GM18520 (cell line): ENCODE data around the gene THAP5.
"Not testable (repeated sequence)": the region's sequence is repeated elsewhere in the genome, so short reads cannot be mapped to it uniquely, and the experiment has no call there.

ENCODE experiments used
- ATAC-seq: cut with Tn5 transposase; IDR thresholded peaks from one replicate; pipeline ENCODE4 v1.9.1; 2021; ENCODE audit not compliant: unreplicated experiment

Gene THAP5

DNA sequence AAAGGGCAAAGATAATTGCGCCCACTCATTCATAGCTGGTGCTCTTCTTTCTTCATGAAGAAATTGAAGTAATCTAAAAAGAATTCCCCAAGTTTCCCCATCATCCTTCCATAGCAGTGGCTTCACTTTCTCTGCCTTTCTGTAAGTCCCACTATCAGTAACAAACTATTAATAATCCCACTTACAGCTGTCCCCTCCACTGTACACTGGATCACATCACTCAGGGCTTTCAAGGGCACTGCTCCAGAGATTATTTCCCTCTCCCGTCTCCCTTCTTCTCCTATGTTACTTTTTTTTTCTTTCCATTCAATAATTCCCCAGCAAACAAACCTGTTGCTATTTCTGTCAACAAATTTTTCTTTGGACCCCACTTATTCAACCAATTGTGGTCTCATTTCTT, 16.3 kb upstream of the THAP5 start:
- ATAC-seq = no peak

DNA sequence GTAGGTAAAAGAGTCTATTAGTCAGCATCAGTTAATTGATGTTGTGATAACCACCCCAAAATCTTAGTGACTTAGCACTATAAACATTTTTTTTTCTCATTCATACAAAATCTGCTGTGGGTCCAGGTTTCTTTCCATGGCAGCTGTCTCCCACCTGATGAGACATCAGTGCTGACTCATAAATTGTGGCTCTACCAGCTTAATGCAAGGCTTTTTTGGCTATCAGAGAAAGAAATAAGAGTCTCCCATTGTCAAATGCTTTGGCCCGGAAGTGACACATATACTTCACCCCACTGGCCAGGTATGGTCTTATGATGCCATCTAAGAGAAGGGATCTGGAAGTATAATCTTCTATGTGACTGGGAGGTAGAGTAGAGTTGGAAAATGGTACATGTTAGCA, 14.7 kb upstream of the THAP5 start:
- no peak for ATAC-seq

DNA sequence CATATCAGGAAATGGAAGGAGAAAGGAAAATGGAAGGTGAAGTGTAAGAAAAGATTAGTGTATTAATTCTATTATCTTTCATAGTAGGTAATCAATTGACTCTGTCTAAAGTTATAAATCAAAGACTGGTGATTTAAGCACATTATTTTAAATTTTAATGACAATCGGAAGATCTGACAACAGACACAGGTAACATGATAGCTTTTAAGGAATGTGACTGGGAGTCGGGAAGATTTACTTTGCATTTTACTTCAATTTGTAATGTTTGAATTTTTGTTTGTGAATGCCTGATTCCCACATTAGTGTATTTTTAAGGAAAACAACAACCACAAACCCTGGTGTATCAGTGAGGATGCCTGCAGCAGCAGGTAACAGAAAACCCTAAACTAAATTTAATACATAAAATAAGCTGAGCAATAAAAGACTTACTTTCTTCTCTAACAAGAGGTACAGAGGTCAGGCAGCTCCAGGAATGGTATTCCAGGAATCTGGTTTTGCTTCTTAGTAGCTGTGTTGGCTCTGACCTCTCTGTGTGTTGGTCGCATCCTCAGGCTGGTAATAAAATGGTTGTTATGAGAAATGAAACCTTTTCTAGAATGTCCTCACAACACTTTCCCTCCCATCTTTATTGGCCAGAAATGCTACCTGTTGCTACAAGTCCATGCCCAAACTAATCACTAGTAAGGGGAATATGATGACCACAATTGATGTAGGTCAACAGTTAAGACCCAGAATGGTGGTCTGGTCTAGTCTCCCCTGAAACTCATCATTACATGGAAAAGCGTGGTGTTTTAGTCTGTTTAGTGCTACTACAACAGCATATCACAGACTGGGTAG, 12.4 kb upstream of the THAP5 start:
- no peak for ATAC-seq

DNA sequence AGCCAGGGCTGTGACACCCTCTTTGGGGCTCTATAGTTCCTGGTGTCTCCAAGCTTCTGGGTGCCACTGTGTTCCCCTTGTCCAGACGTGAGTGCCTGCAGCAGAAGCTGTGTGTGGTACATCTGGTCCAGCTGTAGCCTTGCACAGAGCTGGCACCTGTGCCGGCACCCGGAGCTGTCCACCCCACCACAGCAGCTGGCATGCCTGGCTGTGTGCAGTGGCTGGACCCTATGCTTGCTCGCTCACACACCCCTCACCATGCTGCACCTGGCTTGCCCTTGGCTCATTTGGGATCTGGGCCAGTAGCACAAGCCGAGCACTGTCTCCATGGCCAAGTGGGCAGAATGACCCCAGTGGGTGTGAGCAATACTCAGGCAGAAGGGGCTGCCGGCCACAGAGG, 10.8 kb upstream of the THAP5 start:
- no peak for ATAC-seq

DNA sequence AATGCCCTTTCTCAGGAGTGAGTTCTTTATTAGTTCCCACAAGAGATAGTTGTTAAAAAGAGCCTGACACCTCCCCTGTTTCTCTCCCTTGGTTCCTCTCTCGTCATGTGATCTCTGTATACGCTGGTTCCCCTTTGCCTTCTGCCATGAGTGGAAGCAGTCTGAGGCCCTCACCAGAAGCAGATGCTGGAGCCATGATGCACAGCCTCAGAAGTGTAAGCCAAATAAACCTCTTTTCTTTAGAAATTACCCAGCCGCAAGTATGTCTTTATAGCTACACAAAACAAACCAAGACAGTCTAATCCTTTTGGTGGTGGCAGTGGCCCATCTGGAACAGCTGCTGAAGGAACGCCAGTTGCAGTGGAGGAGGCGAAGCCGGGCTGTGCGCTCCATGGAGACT, 9.4 kb upstream of the THAP5 start:
- ATAC-seq = no peak

DNA sequence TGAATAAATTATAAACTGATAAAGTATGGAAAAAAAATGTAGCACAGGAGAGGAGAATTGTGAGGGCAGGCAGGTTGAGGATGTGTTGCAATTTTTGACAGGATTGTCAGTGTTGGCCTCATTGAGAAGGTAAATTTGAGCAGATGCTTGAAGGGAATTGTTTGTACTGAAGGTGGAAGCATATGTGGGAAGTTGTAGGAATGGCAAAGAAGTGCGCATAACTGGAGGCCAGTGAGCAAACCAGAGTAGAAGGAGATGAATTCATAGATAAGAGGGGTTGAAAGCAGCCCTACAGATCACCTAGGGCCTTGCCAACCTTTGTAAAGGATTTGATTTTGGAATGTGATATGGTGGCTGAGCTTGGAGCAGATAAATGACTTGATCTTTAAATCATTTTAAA, 6.6 kb upstream of the THAP5 start:
- ATAC-seq = no peak

DNA sequence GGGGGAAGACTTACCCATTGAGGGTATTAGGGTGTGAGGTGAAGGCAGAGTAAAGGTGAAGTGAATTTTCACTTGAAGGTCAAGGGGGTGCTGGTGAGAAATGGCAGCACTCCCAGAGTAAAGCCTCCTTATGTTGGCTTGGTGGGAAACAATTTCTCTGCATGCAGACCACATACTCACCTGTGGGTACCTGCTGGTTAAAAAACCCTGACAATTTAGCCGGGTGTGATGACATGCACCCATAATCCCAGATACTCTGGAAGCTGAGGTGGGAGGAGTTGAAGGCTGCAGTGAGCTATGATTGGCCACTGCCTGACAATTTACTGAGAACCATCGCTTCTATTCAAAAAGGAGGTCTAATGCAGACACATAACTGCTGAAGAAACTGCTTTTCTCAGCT, 5.7 kb upstream of the THAP5 start:
- ATAC-seq = no peak

DNA sequence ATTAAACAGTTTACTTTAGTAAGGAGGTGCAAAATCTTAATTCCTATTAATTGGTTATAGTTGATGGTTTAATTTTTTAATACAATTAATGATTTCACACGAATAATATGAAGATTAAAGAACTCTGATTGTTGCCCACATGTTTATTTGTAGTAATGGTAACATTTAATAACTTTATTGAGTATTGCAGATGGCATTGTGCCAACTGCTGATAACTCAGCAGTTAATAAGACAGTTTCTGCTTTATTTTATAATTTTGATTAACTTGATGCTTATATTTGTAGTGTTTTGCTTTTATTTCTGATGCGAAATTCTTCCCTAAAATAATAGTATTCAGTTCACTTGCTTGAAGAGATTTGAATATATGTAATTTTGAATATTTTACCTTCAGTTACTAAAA, 3.0 kb upstream of the THAP5 start:
- no peak for ATAC-seq

DNA sequence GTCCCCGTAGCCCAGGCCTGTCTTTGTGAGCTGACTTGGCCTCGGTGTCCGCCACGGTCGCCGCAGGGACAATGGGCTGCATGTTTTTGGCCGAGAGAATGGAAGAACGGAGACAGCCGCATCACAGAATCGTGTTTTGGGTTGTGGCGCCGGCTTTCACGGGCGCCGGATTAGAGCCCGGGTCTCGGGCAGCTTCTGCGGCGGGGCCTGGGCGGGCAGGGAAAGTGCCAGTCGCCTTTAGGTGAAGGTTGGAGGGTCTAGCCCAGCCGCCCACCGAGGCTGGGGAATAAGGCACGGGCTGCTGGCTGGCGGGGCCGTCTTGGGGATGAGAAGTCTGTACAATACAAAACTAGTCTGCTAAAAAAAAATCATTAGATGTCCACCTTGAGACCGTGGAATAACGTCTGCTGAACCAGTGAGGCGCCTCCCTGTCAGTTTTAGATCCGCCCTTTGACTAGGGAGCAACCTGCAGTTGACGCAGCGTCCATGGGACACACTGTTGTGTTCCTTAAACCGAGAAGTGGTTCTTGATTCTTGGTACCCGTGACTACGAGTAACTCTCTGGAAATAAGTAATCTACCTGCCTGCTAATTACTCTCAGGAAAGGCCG, 745 bp upstream of the THAP5 start:
- ATAC-seq = no peak

DNA sequence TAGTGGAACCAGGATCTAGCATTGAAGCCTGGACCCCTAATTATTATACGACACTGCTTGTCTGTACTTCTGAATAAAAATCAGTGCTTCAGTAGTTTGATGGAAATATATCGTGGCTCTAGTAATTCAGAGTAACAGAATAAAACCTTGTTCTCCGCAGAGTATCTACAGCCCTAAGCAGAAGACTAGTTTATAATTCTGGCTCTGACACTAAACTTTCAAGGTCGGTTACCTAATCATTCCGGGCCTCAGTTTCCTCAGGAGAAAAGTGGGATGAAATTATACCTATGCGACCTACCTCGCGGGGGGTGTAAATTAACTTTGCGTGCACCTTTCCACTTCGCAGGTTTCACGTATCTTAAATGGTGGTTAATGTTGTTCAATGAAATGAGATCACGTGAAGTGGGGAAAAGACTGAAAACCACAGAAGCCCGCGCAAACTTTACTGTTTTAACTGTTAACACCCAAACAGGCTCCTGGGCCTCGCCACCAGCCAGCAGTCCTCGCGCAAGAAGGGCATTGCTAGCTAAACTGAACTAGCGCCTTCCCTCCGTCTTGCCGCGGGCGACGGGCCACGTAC, 615 bp downstream of the THAP5 start:
- ATAC-seq = no peak

DNA sequence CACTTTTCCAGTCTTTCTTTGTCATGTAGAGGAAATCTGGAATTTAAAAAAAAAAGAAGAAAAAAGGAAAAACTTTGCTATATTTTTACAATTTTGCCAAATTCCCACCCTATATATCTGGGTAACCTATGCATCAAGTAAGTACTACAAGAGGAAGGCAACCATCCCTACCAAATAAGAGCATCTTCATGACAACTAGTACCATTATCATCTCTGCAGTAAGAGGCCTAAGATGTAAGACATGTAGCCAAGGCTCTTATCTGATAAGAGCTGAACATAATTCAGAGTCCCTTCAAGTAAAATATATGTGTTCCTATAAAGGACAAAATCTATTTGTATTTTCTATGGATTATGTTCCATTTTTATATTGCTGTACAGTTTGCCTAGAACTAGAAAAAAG, 3.5 kb downstream of the THAP5 start:
- no peak for ATAC-seq

DNA sequence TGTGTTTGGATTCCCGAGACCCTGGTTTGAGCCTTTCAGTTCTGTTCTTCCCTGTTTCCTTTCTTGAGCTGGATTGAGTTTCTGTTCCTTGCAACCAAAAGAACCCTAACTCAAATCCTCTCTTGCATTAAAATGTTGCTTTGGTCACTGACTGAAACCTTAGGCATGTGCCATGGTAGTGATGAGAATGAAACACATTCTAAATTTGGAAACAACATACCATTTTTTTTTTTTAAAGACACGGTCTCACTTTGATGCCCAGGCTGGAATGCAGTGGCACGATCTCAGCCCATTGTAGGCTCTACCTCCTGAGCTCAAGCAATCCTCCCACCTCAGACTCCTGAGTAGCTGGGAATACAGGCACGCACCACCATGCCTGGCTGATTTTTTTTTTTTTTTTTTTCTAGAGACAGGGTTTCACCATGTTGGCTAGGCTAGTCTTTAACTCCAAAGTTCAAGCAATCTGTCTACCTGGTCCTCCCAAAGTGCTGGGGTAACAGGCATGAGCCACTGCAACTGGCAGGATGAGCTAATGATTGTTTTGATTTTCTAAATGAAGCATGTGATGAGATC, 8.4 kb downstream of the THAP5 start:
- no peak for ATAC-seq

DNA sequence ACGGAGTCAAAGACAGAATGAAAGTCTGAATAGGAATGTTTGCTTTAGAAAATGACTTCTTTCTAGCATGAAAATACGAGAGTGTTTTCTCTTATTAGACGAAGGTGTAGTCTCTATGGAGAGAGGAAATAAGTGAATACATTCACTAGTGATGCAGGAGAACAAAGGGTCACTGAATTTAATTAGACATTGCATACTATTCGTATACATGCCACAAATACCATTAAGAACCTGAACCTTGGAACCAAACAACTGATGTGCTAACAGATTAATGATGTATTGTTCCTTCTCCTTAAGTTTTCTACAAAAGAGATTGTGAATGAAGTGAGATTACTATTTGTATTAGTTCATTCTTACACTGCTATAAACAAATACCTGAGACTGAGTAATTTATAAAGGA, 10.3 kb downstream of the THAP5 start:
- ATAC-seq = no peak

DNA sequence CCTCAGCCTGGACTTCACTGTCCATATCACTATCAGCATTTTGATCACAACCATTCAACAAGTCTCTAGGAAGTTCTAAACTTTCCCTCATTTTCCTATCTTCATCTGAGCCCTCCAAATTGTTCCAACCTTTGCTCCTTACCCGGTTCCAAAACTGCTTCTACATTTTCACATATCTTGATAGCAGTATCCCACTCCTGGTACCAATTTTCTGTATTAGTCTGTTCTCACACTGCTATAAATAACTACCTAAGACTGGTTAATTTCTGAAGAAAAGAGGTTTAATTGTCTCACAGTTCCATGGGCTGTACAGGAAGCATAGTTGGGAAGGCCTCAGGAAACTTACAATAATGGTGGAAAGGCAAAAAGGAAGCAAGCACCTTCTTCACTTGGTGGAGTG, 11.9 kb downstream of the THAP5 start:
- ATAC-seq = no peak

DNA sequence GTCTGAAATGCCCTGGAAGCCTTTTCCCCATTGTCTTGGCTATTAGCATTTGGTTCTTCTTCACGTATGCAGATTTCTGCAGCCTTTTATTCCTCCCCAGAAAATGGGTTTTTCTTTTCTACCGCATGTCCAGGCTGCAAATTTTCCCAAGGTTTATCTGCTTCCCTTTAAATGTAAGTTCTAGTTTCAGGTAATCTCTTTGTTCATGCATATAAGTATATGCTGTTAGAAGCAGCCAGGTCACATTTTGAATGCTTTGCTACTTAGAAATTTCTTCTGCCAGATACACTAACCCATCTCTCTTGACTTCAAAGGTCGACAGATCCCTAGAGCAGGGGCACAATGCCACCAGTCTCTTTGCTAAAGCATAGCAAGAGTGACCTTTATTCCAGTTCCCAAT, 12.3 kb downstream of the THAP5 start:
- ATAC-seq = no peak

DNA sequence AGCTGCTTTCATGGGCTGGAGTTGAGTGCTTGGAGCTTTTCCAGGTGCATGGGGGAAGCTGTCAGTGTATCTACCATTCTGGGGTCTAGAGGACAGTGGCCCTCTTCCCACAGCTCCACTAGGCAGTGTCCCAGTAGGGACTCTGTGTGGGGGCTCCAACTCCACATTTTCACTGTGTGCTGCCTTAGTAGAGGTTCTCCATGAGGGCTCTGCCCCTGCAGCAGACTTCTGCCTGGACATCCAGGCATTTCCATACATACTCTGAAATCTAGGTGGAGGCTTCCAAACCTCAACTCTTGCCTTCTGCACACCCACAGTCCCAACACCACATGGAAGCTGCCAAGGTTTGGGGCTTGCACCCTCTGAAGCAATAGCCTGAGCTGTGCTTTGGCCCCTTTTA, 12.8 kb downstream of the THAP5 start:
- ATAC-seq = not testable (repeated sequence)

DNA sequence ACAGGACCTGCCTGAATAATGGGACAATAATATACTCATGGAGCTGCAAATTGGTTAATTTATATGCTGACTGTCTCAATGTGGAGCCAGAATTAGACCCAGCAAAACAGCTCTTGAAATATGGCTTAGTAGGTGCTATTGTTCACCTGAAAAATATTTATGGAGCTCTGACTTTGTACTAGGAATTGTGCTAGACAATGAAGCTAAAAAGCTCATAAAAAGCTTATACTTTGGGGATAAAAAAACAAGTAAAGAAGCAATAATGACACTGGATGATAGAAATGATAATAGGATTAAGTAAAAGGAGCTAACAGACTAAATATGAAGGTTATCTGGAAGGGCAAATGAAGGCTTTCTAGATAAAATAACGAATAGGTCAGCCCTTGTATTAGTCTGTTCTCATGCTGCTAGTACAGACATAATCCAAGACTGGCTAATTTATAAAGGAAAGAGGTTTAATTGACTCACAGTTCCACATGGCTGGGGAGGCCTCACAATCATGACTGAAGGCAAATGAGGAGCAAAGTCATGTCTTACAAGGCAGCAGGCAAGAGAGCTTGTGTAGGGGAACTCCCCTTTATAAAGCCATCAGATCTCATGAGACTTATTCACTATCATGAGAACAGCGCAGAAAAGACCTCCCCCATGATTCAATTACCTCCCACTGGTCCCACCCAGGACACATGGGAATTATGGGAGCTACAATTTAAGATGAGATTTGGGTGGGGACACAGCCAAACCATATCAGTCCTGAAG, 21.2 kb downstream of the THAP5 start:
- ATAC-seq = not testable (repeated sequence)

DNA sequence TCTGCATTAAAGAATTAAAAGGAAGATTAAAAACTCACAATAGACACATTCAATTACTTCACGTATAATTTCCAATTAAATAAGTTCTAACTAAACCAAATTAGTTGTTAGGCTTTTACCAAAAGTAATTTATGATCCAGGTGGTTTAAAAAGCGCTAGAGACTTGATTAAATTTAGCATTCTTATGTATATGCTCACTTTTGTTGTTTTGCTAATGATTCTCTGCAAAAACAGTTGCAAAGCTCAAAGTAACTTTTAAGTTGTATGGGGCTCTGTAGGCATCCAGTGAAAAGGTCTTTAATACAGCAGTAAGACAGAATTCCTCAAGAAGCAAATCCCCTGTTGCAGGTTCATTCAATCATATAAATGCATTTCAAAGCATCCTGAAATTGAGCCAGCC, 28.0 kb downstream of the THAP5 start:
- no peak for ATAC-seq

DNA sequence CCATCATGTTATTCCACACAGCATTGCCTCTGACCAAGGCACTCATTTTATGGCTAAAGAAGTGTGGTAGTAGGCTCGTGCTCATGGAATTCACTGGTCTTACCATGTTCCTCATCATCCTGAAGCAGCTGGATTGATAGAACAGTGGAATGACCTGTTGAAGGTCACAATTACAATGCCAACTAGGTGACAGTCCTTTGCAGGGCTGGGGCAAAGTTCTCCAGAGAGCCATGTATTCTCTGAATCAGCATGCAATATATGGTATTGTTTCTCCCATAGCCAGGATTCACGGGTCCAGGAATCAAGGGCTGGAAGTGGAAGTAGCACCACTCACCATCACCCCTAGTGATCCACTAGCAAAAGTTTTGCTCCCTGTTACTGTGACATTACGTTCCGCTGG, 30.8 kb downstream of the THAP5 start:
- not testable (repeated sequence) for ATAC-seq

DNA sequence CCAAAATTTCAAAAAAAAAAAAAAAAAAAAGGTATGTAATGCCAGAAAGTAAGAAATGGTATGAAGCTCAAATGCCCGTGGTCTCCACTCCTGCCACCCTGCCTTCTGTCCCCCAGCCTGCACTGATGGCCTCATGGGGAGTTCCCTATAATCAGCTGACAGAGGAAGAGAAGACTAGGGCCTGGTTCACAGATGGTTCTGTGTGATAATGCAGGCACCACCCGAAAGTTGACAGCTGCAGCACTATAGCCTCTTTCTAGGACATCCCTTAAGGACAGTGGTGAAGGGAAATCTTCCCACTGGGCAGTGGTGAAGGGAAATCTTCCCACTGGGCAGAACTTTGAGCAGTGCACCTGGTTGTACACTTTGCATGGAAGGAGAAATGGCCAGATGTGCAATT, 31.3 kb downstream of the THAP5 start:
- not testable (repeated sequence) for ATAC-seq

DNA sequence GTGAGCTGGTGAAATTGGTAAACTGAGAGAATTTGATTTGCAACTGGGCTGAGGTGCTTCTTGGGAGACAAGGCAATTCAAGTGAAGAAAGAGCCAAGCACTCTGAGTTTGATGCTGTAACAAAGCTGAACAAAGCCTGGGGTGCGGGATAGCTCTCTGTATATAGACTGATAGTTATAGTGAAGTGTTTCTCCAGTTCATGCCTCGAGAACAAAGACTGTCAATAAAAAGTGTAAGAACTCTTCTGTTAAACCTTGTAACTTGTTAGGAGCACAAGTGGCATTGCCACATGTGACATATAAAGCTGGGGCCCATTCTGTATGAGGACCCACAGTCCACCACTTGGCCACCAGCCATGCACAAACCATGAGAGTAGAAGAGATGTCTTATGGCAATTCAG, 32.3 kb downstream of the THAP5 start:
- ATAC-seq = no peak
